GM12864 (cell line): ENCODE results near the gene NIPAL3.

ENCODE experiments used
- DNase-seq: peaks from one replicate; pipeline ENCODE4 v3.0.0-alpha.2; 2011; ENCODE audit warnings: low read depth
- H3K4me3 ChIP-seq: 2 replicates; pipeline ENCODE4 v1.5.1; 2011; ENCODE audit warnings: mild to moderate bottlenecking, low read depth, low read length, control low read depth
- CTCF ChIP-seq: IDR thresholded peaks from 2 replicates; pipeline ENCODE4 v1.5.1; 2011; ENCODE audit warnings: low read depth, mild to moderate bottlenecking, moderate library complexity, low read length, control low read depth, inconsistent platforms; ENCODE audit errors: missing control alignments

NIPAL3 gene

DNA sequence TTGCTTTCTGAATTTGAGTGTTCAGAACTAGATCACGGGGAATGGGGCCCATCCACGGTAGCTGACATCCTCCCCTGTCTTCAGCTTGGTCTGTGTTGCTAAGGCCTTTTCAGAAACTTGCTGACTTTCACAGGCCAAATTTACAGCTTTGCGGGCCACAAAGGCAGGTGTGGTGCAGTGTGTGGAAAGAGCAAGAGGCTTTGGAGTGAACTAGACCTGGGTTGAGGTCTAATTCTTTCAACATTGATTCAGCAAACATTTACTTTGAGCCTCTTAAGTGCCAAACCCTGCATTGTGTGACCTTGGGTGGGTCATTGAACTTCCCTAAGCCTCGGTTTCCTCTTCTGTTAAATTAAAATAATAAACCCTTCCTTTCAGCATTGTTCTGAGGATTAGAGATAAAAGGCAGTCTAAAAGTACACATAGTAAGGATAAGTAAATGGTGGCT, 26.3 kb upstream of the NIPAL3 start:
- DNase-seq = no peak
- TF ChIP-seq CTCF = no peak
- no peak overlapping the region for H3K4me3 ChIP-seq

- peak; percentile 92 for TF ChIP-seq CTCF
- peak; percentile 66 for DNase-seq
- peak overlapping the region; percentile 27; the same call in 1 of the 2 replicates for H3K4me3 ChIP-seq
Observed at GRCh38 chr1:24390924-24391782, 24.4 kb upstream of the NIPAL3 start.

- peak; percentile 91 for TF ChIP-seq CTCF
- DNase-seq = no peak
- H3K4me3 ChIP-seq = peak overlapping the region; percentile 27
Observed at GRCh38 chr1:24391882-24392603, 23.6 kb upstream of the NIPAL3 start.

- no peak for DNase-seq
- no peak for TF ChIP-seq CTCF
- H3K4me3 ChIP-seq = no peak overlapping the region; the same call in 1 of the 2 replicates
Observed at GRCh38 chr1:24392604-24392946, 23.0 kb upstream of the NIPAL3 start.

DNA sequence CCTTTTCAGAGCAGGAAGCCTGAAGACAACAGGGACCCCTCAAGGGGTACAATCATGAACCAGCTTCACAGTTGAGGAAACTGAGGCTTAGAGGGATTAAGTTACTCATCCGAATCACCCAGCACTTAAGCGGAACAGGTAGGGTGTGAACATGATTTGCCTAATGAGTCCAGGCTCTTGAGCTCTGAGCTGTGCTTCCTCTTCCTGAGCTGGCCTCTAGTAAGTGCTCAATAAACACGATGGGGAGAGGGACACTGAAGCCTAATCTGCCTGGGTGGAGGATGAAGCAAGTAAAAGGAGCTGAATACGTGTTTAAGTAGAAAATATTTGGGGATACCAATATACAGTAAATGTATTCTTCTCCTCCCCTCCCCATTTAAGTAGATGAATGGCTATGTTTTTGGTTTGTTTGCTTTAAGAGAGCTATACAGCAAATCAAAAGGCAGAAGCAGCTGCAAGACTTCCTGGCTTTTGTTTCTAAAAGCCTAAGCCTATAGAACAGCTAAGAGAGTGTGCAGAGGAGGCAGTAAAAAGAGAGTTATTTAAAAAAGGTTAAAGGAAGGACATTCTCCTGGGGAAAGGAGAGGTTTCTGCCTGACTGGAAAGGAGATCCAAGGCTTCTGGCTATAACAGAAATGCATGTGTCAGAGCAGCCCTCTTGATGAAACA, 22.5 kb upstream of the NIPAL3 start:
- DNase-seq = no peak
- no peak for TF ChIP-seq CTCF
- H3K4me3 ChIP-seq = no peak overlapping the region

DNA sequence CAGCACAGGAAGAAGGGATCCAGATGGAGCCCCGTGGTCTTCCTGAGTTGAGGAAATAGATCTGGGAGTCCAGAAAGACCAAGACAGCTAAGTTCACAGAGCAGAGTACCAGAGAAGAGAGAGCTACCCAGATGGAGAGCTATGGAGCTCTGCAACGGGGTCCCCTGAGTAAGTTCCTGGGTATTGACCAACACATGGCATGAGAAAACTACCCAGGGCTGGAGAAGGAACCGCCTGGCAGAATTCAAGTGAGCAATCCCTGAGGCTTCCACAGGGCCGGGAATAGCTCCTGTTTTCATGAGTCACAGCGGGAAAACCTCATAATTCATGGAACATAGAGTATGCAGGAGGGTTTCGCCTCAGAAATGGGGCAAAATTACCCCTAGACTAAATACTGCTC, 21.7 kb upstream of the NIPAL3 start:
- H3K4me3 ChIP-seq = no peak overlapping the region
- TF ChIP-seq CTCF = no peak
- DNase-seq = no peak
